Loucy (cell line): ENCODE measurements around the gene ADISSP.
"Not testable (repeated sequence)": the region's sequence is repeated elsewhere in the genome, so short reads cannot be mapped to it uniquely, and the experiment has no call there.

Experiments used
- H2AFZ ChIP-seq: fragments of 200-600 bp; sonication (generic); 2 replicates; pipeline ENCODE4 v1.6.0; 2016; ENCODE audit warnings: antibody characterized with exemption, mild to moderate bottlenecking, low read length, moderate library complexity
- H3F3A ChIP-seq: fragments of 200-600 bp; 2 replicates; pipeline ENCODE4 v1.6.0; 2016; ENCODE audit warnings: antibody characterized with exemption, low read depth, mild to moderate bottlenecking
- H3K27me3 ChIP-seq: fragments of 200-600 bp; sonication (generic); 2 replicates; pipeline ENCODE4 v1.6.1; 2014; ENCODE audit warnings: low read length, mild to moderate bottlenecking; ENCODE audit not compliant: insufficient read depth, poor library complexity, severe bottlenecking
- H3K36me3 ChIP-seq: fragments of 200-600 bp; sonication (generic); 2 replicates; pipeline ENCODE4 v1.6.1; 2016; ENCODE audit warnings: low read length; ENCODE audit not compliant: insufficient read depth
- H3K4me1 ChIP-seq: fragments of 200-600 bp; sonication (generic); 2 replicates; pipeline ENCODE4 v1.5.1; 2014; ENCODE audit warnings: low read length, mild to moderate bottlenecking; ENCODE audit not compliant: insufficient read depth, poor library complexity, severe bottlenecking
- H3K4me2 ChIP-seq: fragments of 200-600 bp; sonication (generic); 2 replicates; pipeline ENCODE4 v1.6.0; 2014; ENCODE audit warnings: antibody characterized with exemption, low read length, low read depth, mild to moderate bottlenecking; ENCODE audit not compliant: poor library complexity, severe bottlenecking
- H3K4me3 ChIP-seq: fragments of 200-600 bp; sonication (generic); 2 replicates; pipeline ENCODE4 v1.5.1; 2014; ENCODE audit warnings: low read length, mild to moderate bottlenecking, mixed read lengths; ENCODE audit not compliant: poor library complexity, severe bottlenecking
- H3K79me2 ChIP-seq: fragments of 200-600 bp; sonication (generic); 2 replicates; pipeline ENCODE4 v1.6.1; 2014; ENCODE audit warnings: low read length; ENCODE audit not compliant: insufficient read depth
- H3K9ac ChIP-seq: fragments of 200-600 bp; sonication (generic); 2 replicates; pipeline ENCODE4 v1.6.0; 2014; ENCODE audit warnings: mild to moderate bottlenecking, low read depth, low read length, moderate library complexity; ENCODE audit not compliant: poor library complexity, severe bottlenecking
- H3K9me2 ChIP-seq: fragments of 200-600 bp; sonication (generic); replicated peaks from 2 replicates; pipeline ENCODE4 v1.6.1; 2016; ENCODE audit warnings: low read depth, low read length, mixed read lengths
- H3K9me3 ChIP-seq: fragments of 200-600 bp; sonication (generic); 2 replicates; pipeline ENCODE4 v1.6.1; 2014; ENCODE audit warnings: mild to moderate bottlenecking, antibody characterized with exemption, low read length, low read depth; ENCODE audit not compliant: insufficient read depth
- H4K20me1 ChIP-seq: fragments of 200-600 bp; sonication (generic); 2 replicates; pipeline ENCODE4 v1.6.0; 2014; ENCODE audit warnings: antibody characterized with exemption, low read length, mild to moderate bottlenecking; ENCODE audit not compliant: insufficient read depth, poor library complexity, severe bottlenecking
- CTCF ChIP-seq: fragments of 200-600 bp; sonication (generic); conservative IDR thresholded peaks from 2 replicates; pipeline ENCODE4 v1.5.1; 2014; ENCODE audit warnings: mild to moderate bottlenecking, antibody characterized with exemption, low read length
- EZH2phosphoT487 ChIP-seq: fragments of 200-600 bp; IDR thresholded peaks from 2 replicates; pipeline ENCODE4 v1.6.1; 2018; ENCODE audit warnings: antibody characterized with exemption, mild to moderate bottlenecking, moderate library complexity, borderline replicate concordance

The ADISSP gene

GRCh38 chr20:3796477-3797225 lies 29.1 kb upstream of the ADISSP start:
- Histone ChIP-seq H3K27me3 (no peaks in the 10 kb centered on the region), H3K4me3 (peak overlapping the region; percentile 98), H3K4me2 (peak overlapping the region; percentile 88), H3K4me1 (peaks cover 45% of the 10 kb centered on the region), H3K9me2 (no peaks in the 10 kb centered on the region), H3K9ac (peak overlapping the region; percentile 91), H3K79me2 (peaks cover 59% of the 10 kb centered on the region), H3K9me3 (no peaks in the 10 kb centered on the region), H3K36me3 (peaks cover 17% of the 10 kb centered on the region; the same call in 1 of the 2 replicates), H4K20me1 (peaks cover 31% of the 10 kb centered on the region), H2AFZ (no peak overlapping the region), H3F3A (no peaks in the 10 kb centered on the region)
- TF ChIP-seq EZH2phosphoT487 (no peak), CTCF (no peak)

GRCh38 chr20:3795511-3796468 lies 28.2 kb upstream of the ADISSP start, which contains the start of gene CDC25B:
Gene CDC25B, plus strand, starts transcription at chr20:3796310. Its CDS starts 222 bp downstream, at chr20:3796532.
- peak within 1 kb of the TSS; percentile 88 for H3K4me2 ChIP-seq
- no peaks in the 10 kb centered on the region for H3F3A ChIP-seq
- no peaks in the 10 kb centered on the region for H3K27me3 ChIP-seq
- H3K9me2 ChIP-seq, result no peaks in the 10 kb centered on the region
- H3K4me3 ChIP-seq, result peak within 1 kb of the TSS; percentile 98
- H3K36me3 ChIP-seq, result peaks cover 8% of the 10 kb centered on the region; the same call in 1 of the 2 replicates
- peaks cover 45% of the 10 kb centered on the region for H3K4me1 ChIP-seq
- H3K9me3 ChIP-seq, result no peaks in the 10 kb centered on the region
- H3K9ac ChIP-seq, result peak within 1 kb of the TSS; percentile 91
- H3K79me2 ChIP-seq, result peaks cover 51% of the 10 kb centered on the region
- peaks cover 31% of the 10 kb centered on the region for H4K20me1 ChIP-seq
- TF ChIP-seq CTCF (peak; percentile 34), EZH2phosphoT487 (no peak)
- H2AFZ ChIP-seq, result peak within 1 kb of the TSS; percentile 99

- peak overlapping the region; percentile 87 for H3K4me2 ChIP-seq
- peak overlapping the region; percentile 99; the same call in 1 of the 2 replicates for H2AFZ ChIP-seq
- peaks cover 27% of the 10 kb centered on the region for H4K20me1 ChIP-seq
- H3K79me2 ChIP-seq, result peaks cover 42% of the 10 kb centered on the region
- no peaks in the 10 kb centered on the region for H3K36me3 ChIP-seq
- no peaks in the 10 kb centered on the region for H3K27me3 ChIP-seq
- H3K9me3 ChIP-seq, result no peaks in the 10 kb centered on the region
- H3F3A ChIP-seq, result no peaks in the 10 kb centered on the region
- peaks cover 44% of the 10 kb centered on the region for H3K4me1 ChIP-seq
- peak overlapping the region; percentile 98 for H3K4me3 ChIP-seq
- no peak for TF ChIP-seq CTCF
- no peak for TF ChIP-seq EZH2phosphoT487
- no peaks in the 10 kb centered on the region for H3K9me2 ChIP-seq
- H3K9ac ChIP-seq, result peak overlapping the region; percentile 91
Observed at GRCh38 chr20:3794701-3795420, 27.3 kb upstream of the ADISSP start.

GRCh38 chr20:3794168-3794567 lies 26.6 kb upstream of the ADISSP start:
- not testable (repeated sequence) for H3K9me3 ChIP-seq, H3K4me2 ChIP-seq, H3K9me2 ChIP-seq

More at GRCh38 chr20:3794168-3794567, 26.6 kb upstream of the ADISSP start:
- H3F3A ChIP-seq, H3K36me3 ChIP-seq, H3K4me3 ChIP-seq, H2AFZ ChIP-seq, H3K9ac ChIP-seq, H3K27me3 ChIP-seq: not testable (repeated sequence)
- H3K4me1 ChIP-seq, result peaks cover 37% of the 10 kb centered on the region
- peaks cover 35% of the 10 kb centered on the region for H3K79me2 ChIP-seq
- peaks cover 20% of the 10 kb centered on the region for H4K20me1 ChIP-seq
